Glutamatergic neuron (in vitro differentiated cells): ENCODE measurements around the gene FSTL4. TPM values are rescaled to one million over a fixed set of nuclear protein-coding genes. Genes with fewer than 3 reads are reported as not detected.
A peak's percentile ranks its signal among the peaks of the same experiment; 100 is the strongest.

Experiments
- DNase-seq: peaks from one replicate; pipeline ENCODE4 v3.0.0; 2022
- H3K27ac Mint-ChIP-seq: one replicate; pipeline ENCODE4 v1.8.0; 2020; ENCODE audit warnings: mild to moderate bottlenecking, mixed read lengths, inconsistent platforms; ENCODE audit not compliant: unreplicated experiment
- H3K27me3 Mint-ChIP-seq: one replicate; pipeline ENCODE4 v1.8.0; 2020; ENCODE audit warnings: mild to moderate bottlenecking, moderate library complexity, mixed read lengths, inconsistent platforms; ENCODE audit not compliant: unreplicated experiment
- H3K36me3 Mint-ChIP-seq: one replicate; pipeline ENCODE4 v1.8.0; 2020; ENCODE audit warnings: mild to moderate bottlenecking, mixed read lengths, inconsistent platforms; ENCODE audit not compliant: unreplicated experiment
- H3K4me1 Mint-ChIP-seq: one replicate; pipeline ENCODE4 v1.8.0; 2020; ENCODE audit warnings: mild to moderate bottlenecking, low read depth, mixed read lengths, inconsistent platforms; ENCODE audit not compliant: unreplicated experiment
- H3K4me3 Mint-ChIP-seq: one replicate; pipeline ENCODE4 v1.8.0; 2020; ENCODE audit warnings: mild to moderate bottlenecking, mixed read lengths, inconsistent platforms; ENCODE audit not compliant: unreplicated experiment
- H3K9me3 Mint-ChIP-seq: one replicate; pipeline ENCODE4 v1.8.0; 2020; ENCODE audit warnings: mild to moderate bottlenecking, moderate library complexity, mixed read lengths, inconsistent platforms; ENCODE audit not compliant: unreplicated experiment
- CTCF ChIP-seq: fragments of 200-600 bp; sonication (generic); IDR thresholded peaks from one replicate; pipeline ENCODE4 v1.5.0; 2021; ENCODE audit not compliant: partially characterized antibody, unreplicated experiment
- total RNA-seq: library from RNA; stranded (reverse); fragmentation: NEBNext Ultra II Directional; extraction: Animal tissue kit (Norgen Biotek cat#: 25700); gene quantifications from one replicate; pipeline ENCODE4 v1.2.1, GENCODE V29; 2021; ENCODE audit not compliant: unreplicated experiment

Gene FSTL4
- total RNA-seq, 1 donor from 2014 or later, result 29.0 TPM

GRCh38 chr5:133427121-133427777 is 185.1 kb downstream of the FSTL4 start:
- Mint-ChIP-seq H3K27ac (no peak overlapping the region), H3K4me3 (no peak overlapping the region), H3K9me3 (no peaks in the 10 kb centered on the region), H3K4me1 (peaks cover 12% of the 10 kb centered on the region), H3K36me3 (no peaks in the 10 kb centered on the region), H3K27me3 (peaks cover 7% of the 10 kb centered on the region)
- DNase-seq, result no peak
- no peak for TF ChIP-seq CTCF

- H3K4me3 Mint-ChIP-seq, result no peak overlapping the region
- no peaks in the 10 kb centered on the region for H3K36me3 Mint-ChIP-seq
- no peak for TF ChIP-seq CTCF
- H3K4me1 Mint-ChIP-seq, result peaks cover 17% of the 10 kb centered on the region
- H3K27ac Mint-ChIP-seq, result no peak overlapping the region
- peaks cover 9% of the 10 kb centered on the region for H3K27me3 Mint-ChIP-seq
- DNase-seq, result no peak
- H3K9me3 Mint-ChIP-seq, result no peaks in the 10 kb centered on the region
Measured at GRCh38 chr5:133426264-133426663, 186.1 kb downstream of the FSTL4 start.

GRCh38 chr5:133425764-133426163 is 186.6 kb downstream of the FSTL4 start:
- H3K4me1 Mint-ChIP-seq, result peaks cover 17% of the 10 kb centered on the region
- H3K9me3 Mint-ChIP-seq, result no peaks in the 10 kb centered on the region
- no peak overlapping the region for H3K4me3 Mint-ChIP-seq
- no peak overlapping the region for H3K27ac Mint-ChIP-seq
- H3K36me3 Mint-ChIP-seq, result no peaks in the 10 kb centered on the region
- no peak for TF ChIP-seq CTCF
- no peak for DNase-seq
- H3K27me3 Mint-ChIP-seq, result peaks cover 9% of the 10 kb centered on the region

- Mint-ChIP-seq H3K27me3 (peaks cover 10% of the 10 kb centered on the region), H3K9me3 (no peaks in the 10 kb centered on the region), H3K4me1 (peaks cover 17% of the 10 kb centered on the region), H3K27ac (no peak overlapping the region), H3K4me3 (no peak overlapping the region), H3K36me3 (no peaks in the 10 kb centered on the region)
- no peak for DNase-seq
- TF ChIP-seq CTCF, result no peak
Measured at GRCh38 chr5:133425222-133425621, 187.1 kb downstream of the FSTL4 start.

GRCh38 chr5:133423618-133424282 is 188.6 kb downstream of the FSTL4 start:
- peak; percentile 92 for DNase-seq
- no peak overlapping the region for H3K27ac Mint-ChIP-seq

More at GRCh38 chr5:133423618-133424282, 188.6 kb downstream of the FSTL4 start:
- peaks cover 17% of the 10 kb centered on the region for H3K4me1 Mint-ChIP-seq
- no peaks in the 10 kb centered on the region for H3K9me3 Mint-ChIP-seq
- TF ChIP-seq CTCF, result peak; percentile 99
- no peaks in the 10 kb centered on the region for H3K36me3 Mint-ChIP-seq
- H3K4me3 Mint-ChIP-seq, result no peak overlapping the region
- peaks cover 10% of the 10 kb centered on the region for H3K27me3 Mint-ChIP-seq
